DMS53 treated with DMSO at 0.1 percent for 48 hours (cell line): ENCODE measurements around the gene PFKFB3.
"Not testable (repeated sequence)": the region's sequence is repeated elsewhere in the genome, so short reads cannot be mapped to it uniquely, and the experiment has no call there.

Source experiments
- DNase-seq: peaks from one replicate; lab custom pipeline; 2025; ENCODE audit not compliant: unreplicated experiment; lab: John Stamatoyannopoulos, UW

The PFKFB3 gene

DNA sequence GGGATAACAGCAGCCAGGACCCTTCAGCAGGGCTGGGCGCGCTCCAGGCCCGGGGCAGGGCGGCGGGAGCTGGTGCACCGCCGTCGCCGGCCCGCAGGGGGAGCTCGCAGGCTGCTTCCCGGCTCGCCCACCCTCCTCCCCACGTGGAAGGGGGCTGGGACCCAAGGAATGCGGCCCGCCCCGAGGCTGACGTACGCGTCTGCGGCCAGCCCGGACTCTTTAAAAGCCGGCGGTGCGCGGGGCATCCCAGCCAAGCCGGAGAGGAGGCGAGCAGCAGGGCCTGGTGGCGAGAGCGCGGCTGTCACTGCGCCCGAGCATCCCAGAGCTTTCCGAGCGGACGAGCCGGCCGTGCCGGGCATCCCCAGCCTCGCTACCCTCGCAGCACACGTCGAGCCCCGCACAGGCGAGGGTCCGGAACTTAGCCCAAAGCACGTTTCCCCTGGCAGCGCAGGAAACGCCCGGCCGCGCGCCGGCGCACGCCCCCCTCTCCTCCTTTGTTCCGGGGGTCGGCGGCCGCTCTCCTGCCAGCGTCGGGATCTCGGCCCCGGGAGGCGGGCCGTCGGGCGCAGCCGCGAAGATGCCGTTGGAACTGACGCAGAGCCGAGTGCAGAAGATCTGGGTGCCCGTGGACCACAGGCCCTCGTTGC lies at the start of gene PFKFB3:
Gene PFKFB3 (plus strand): TSS at position 249 of the 647 bp plus-strand sequence. CDS start 329 bp downstream, at position 578.
- peak; percentile 87 for DNase-seq

DNA sequence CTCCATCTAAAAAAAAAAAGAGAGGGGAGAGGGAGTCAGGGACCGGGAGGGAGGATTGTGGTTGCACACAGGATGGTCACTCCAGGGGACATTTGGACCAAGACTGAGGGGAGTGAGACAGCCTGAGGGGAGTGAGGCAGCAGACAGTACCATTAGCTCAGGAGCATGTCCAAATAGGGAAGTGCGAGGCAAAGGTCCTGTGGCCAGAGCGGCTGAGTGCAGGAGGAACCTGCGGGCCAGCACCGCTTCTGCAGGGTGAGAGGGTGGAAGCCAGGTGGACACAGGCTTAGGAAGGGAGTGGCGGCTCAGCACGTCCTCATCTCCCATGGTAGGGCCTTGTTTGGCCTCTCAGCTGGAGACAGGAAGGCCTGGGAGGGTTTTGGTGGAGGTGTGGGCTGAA lies 48.9 kb upstream of the PFKFB3 start:
- no peak for DNase-seq

DNA sequence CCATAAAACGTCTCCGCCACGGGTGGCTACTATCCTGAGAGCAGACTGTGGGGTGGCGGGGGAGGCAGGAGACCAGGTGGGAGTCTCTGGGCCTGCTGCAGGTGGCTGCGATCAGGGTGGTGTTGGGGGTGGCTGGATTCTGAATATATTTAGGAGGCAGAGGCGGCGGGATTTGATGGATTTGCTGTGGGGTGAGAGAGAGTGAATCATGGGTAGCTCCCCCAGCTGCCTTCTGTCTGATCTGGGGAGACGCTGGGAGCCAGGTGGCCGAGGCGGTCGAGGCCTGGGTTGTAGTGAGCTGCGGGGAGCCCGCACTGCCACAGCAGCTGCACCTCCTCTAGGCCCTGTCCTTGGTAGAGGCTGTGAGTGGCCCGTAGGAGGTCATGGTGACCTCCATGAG lies 48.2 kb upstream of the PFKFB3 start:
- DNase-seq: no peak

DNA sequence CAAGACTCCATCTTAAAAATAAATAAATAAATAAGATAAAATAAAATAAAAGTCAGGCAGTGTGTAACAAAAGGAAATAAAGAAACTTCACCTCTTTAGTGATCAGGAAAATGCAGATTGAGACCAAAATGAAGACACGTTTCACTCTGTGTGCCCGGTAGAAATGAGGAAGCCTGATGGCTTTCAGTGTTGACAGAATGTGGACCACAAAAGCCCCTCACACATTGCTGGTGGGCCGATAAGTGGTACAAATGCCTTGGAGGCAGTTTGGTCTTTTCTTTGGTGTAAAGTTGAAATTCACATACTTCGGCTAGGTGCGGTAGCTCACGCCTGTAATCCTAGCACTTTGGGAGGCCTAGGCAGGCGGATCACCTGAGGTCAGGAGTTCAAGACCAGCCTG lies 44.5 kb upstream of the PFKFB3 start:
- DNase-seq: no peak

DNA sequence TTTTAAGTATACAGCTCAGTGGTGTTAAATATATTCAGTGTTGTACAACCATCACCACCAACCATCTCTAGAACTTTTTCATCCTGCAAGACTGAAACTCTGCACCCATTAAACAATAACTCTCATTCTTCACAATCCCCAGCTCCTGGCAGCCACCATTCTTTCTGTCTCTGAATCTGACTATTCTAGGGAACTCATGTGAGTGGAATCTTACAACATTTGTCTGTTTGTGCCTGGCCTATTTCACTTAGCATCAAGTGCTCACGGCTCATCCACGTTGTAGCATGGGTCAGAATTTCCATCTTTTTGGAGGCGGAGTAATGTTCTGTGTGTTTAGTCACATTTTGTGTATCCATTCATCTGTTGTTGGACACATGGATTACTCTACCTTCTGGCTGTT lies 40.8 kb upstream of the PFKFB3 start:
- DNase-seq: no peak

GRCh38 chr10:6162589-6163356 lies 40.0 kb upstream of the PFKFB3 start:
- no peak for DNase-seq

DNA sequence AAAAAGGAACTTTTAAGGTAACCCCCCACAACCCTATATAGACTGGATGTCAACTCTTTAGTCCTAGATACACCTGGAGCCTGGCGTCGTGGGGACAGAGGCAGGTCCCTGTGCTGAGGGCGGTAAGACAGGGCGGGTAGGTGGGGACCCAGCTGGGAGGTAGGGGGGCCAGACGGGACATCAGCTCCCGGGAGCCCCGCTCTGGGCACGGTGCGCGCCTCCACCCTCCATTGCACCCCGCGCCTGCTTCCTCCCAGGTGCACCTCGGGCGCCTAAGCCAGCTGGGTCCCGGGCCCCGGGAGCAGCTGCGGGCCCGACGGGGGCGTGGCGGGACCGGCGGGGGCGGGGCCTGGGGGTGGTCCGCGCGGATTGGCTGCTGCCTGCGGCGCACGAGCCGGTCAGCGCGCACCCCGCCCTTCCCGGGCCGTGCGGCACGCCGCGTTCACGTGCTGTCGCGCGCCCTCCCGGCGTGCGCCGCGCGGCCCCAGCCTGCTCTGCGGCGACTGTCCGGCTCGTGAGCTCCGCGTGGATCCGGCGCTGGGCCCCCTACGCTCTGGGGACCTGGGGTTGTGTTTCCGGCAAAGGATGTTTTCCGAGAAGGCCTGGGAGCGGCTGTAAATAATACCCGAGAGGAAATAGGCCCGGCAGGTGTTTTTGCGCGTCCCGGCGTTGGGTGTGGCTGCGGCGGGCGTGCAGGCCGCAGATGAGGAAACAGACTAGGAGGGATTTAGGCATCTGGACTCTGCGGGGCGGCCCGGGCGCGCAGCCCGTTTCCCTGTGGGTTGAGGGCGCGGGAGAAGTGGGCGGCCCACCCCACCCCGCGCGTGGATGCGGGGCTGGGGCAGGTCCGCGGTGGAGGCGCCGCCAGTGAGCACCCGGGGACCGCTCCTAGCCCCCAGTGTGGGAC lies 39.1 kb upstream of the PFKFB3 start:
- DNase-seq: peak; percentile 89

DNA sequence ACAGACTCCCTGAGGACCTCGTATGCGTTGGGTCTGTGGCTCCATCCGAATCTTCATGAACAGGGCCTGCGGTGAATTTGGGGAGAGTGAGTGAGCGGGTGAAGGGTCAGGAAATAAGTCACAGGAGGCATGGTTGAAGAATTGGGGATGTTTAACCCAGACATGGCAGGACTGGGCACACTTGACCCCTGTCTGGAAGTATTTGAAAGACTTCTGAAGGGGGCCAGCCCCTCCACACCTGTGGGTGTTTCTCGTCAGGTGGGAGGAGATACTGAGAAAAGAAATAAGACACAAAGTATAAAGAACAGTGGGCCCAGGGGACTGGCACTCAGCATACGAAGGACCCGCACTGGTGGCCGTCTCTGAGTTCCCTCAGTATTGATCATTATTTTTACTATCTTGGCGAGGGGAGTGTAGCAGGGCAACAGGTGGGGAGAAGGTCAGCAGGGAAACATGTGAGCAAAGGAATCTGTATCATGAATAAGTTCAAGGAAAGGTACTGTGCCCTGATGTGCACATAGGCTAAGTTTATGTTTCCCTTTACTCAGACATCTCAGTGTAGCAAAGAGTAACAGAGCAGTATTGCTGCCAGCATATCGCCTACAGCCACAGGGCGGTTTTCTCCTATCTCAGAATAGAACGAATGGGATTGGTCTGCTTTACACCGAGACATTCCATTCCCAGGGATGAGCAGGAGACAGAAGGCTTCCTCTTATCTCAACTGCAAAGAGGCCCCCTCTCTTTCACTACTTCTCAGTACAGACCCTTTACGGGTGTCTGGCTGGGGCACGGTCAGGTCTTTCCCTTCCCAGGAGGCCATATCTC lies 38.2 kb upstream of the PFKFB3 start:
- DNase-seq: no peak

DNA sequence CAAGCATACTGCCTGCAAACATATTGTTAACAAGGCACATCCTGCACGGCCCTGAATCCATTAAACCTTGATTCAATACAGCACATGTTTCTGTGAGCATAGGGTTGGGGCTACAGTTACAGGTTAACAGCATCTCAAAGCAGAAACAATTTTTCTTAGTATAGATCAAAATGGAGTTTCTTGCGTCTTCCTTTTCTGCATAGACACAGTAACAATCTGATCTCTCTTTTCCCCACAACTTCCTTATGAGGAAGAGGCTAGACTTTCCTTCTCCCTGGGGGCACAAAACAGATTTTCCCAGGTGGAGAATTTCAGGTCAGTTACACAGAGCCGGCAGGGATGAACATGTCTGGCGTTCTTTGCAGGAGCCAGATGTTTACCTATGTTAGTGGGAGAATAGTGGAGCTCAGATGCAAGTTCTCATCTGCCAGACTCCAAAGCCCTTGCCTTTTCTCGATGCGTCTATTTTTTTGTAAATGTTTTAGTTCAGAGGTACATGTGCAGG lies 37.5 kb upstream of the PFKFB3 start:
- no peak for DNase-seq

- not testable (repeated sequence) for DNase-seq
Measured at GRCh38 chr10:6165933-6166332, 36.8 kb upstream of the PFKFB3 start.

GRCh38 chr10:6167456-6167855 lies 35.3 kb upstream of the PFKFB3 start:
- DNase-seq: no peak

DNA sequence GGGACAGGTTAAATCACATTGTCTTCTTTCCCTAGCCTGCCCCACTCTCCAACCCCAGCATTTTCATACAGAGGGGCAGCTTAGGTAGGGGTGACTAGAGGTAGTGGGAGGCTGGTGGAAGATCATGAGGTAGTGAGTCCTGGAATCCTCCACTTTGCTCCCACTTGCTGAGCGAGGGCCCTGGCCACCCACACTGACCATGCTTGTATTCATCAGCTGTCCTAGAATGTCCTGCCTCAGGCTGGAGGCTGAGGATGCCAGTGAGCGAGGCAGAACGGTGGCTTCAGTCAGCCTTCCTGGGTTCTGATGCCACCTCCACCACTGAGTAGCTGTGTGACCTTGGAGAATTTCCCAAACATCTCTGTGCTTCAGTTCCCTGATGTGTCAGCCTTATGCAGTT lies 34.6 kb upstream of the PFKFB3 start:
- no peak for DNase-seq

DNA sequence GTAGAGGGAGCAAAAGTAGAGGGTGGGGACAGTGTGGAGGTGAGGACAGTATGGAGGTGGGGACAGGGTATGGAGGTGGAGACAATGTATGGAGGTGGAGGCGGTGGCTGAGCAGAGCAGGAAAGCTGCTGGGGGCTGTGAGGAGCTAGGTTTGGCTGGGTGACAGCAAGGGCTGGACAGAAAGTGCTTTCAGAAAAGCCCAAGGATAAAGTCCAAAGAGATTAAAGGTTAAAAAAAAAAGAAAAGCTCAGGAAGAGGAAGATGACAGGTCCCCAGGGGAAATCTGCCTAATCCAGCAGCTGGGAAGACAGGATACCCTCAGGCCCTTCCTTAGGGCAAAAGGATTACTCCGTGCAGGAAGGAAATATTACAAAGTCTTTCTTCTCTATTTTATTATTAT lies 32.1 kb upstream of the PFKFB3 start:
- DNase-seq: no peak

GRCh38 chr10:6171881-6172695 lies 30.6 kb upstream of the PFKFB3 start:
- DNase-seq: no peak

- DNase-seq: no peak
Measured at GRCh38 chr10:6173203-6173602, 29.5 kb upstream of the PFKFB3 start.

DNA sequence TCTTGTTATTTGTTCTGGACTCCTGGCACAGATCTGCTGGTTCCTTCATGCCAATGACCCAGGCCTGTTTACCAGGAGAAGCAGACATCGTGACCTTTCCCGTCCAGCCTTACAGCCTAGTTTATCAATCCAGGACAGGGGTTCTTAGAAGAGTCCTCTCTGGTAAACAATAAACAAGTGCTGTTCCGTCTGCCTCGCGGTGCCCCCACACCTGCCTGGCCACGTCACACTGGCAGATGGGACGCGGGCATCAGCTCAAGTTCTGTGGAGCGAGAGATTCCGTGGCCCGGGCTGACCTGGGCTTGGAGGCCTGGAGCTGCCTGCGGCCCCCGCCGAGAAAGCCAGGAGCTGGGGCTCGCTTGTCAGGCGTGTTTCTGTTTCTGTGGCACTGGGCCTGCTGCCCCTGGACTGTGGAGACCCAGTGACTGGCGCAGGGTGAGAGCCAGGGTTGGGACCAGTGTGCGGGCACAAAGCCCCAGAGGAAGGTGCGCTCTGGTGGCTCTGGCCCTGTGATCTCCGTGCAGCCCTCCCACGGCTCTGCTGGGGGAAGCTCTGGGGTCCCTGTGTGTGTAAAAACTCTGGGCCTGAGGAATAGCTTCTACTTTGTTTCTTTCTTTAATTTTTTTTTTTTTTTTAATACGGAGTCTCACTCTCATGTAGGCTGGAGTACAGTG lies 28.4 kb upstream of the PFKFB3 start:
- DNase-seq: no peak

DNA sequence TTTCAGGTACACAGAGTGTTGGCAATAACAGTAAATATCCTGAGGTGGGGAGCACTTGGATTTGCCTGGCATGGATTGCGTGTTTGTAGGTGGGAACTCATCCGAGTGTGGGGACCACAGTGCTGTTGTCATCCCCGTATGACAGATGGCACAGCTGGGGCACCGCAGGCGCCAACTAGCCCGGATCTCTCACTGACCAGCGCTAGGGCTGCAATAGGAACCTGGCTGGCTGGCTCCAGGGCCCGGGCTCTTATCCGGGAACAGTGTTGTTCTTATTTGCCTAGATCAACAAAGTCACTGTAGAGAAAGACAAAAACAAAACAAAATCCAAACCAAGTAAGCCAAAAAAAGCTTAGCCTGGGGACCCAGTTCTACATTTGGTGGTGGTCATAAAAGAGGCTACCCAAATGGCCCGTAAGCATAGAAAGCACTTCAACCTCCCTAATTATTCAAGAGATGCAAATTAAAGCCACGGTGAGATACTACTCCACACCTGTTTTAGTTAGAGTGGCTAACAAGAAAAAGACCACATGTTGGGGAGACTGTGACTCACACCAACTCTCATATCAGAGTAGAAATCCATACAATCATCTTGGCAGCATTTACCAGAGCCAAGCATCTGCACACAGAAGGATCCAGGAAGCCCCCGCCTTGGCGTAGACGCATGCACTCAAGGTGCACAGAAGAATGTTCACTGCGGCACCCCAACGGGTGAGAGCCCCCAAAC lies 27.2 kb upstream of the PFKFB3 start:
- DNase-seq: no peak

- no peak for DNase-seq
Measured at GRCh38 chr10:6176691-6177231, 26.0 kb upstream of the PFKFB3 start.
